Pulmonary artery endothelial cell (primary cell): ENCODE measurements around the gene PGAM5. TPM values are rescaled to one million over a fixed set of nuclear protein-coding genes. Genes with fewer than 3 reads are reported as not detected.

ENCODE experiments used
- DNase-seq: peaks from one replicate; pipeline ENCODE4 v3.0.0-alpha.2; 2011; ENCODE audit warnings: low read depth, low spot score
- total RNA-seq: library from RNA; depleted of rRNA; stranded (reverse); fragments of >200 nt; gene quantifications from 2 replicates; pipeline ENCODE4 v1.2.3, GENCODE V29; 2014

The PGAM5 gene
- total RNA-seq, 1 donor from 2014 or later, result 89.2 TPM

DNA sequence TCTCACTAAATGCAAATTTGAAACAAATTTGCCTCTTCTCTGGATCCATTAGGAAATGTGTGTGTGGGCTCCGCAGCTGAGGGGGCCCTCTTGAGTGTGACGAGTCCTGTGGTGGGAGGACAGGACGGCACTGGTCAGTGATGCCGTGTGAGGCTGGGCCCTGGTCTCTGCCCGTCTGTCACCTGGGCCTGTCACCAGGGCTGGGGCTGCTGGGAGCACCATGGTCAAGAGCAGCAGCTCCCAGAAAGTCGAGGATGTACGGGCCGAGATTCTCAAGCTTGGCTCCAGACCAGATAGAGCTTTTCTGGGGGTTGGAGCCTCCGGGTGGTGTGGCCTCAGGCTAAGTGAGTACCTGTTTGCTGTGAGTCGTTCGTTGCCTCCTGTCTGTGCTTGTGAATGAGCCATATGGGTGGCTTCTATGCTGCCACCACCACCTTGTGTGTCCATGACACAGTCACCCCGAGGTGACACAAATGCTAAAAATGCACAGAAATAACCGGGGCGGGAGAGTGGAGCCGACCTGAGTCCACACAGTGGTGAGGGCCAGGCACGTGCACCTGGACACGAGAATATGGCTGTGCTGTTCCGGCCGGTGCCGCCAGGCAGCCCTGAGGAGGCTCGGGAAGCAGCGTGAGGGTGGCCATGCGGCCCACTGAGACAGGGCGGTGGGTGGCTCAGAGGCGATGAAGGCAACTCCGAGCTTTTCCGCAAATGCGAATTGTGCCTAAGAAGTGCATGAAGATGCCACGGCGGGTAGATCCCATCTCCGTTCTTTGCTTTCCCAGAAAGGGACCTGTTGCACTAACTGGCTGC, 8.7 kb downstream of the PGAM5 start:
- no peak for DNase-seq

DNA sequence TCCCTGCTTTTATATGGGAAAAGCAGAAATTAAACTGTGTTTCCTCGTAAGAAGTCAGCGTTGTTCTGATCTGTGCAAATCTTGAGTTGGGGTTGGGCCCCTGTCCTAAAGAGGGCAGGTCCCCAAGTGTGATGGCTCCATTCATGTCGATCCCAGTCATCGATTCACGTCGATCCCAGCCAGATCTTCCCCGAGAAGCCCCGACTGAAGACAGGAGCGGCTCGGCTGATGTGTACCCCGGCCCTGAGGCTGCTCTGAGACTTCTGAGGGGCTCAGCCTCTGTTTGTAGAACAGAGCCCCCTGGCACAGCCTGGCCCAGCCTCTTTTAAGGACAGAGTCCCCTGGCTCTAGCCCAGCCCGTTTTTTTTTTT, 9.3 kb downstream of the PGAM5 start:
- DNase-seq, result no peak

DNA sequence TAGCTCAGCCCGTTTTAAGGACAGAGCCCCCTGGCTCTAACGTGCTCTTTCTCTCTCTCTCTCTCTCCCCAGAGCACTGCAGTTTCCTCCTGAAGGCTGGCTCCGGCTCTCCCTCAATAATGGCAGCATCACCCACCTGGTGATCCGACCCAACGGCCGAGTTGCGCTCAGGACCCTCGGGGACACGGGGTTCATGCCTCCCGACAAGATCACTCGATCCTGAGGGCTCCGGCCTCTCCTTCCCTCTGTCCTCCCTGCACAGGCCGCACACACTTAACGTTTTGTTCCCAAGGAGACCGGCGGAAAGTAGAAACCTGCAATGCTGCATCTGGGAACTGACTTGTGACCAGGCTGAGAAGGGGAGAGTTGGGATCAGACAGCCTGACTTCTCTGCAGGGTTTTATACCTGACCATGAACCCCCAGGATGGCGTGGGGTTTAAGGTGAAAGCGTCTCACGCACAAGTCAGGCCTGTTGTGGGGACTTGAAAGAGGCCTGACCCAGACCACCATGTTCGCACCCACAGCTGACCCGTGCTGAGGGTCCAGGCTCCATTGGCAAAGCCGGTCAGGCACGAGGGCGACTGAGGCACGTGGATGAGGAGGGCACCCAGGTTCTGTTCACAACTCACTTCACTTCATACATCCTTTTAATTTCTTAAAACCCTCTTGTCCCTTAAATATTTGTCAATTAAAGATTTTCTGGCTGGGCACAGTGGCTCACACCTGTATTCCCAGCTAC, 10.1 kb downstream of the PGAM5 start:
- no peak for DNase-seq

DNA sequence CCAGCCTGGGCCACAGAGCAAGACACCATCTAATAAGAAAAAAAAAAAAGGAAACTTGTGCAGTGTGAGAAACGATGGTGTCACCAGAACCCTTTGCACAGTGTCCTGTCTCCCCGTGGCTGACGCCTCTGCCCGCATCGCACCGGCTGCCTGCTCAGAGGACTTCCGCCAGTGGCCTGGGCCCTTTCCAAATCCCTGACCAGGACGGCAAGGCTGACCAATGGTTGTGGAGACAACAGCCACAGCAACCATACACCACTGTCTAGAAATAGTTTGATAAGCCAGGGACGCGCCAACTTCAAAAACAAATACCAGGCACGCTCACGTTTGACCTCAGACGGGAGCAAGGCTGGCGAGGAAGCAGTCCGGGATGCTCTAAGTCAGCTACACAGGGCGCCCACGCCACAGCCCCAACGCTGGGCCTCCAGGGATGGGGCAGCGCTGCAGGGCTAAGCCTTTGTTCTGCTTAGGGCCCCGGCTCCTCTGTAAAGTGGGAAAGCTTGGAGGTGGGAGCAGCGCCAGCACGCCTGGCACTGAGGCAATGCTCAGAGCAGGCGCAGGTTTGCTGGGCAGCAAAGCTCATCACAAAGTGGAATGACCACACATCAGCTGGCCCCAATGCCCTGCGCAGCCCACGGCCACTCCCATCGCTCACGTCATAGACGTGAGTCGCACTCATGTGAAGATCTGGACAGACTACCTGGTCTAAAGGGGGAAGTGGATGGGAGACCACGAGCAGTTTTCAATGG, 12.5 kb downstream of the PGAM5 start:
- no peak for DNase-seq

DNA sequence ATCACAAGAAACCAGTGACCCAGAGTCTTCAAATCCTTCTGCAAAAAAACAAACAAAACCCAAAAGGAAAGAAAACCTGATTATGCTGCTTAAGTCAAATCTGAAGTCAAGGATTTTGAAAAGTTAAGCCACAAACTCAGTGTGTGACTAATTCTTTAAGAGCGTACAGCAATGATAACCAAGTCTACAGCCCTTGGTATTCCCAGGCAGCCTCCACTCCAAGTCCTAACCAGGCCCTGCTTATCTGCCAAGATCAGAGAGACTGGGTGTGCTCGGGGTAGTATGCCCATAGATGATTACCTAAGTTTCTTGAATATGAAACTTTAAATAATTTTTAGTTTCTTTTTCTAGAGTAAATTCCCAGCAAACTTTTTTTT, 13.1 kb downstream of the PGAM5 start:
- no peak for DNase-seq

DNA sequence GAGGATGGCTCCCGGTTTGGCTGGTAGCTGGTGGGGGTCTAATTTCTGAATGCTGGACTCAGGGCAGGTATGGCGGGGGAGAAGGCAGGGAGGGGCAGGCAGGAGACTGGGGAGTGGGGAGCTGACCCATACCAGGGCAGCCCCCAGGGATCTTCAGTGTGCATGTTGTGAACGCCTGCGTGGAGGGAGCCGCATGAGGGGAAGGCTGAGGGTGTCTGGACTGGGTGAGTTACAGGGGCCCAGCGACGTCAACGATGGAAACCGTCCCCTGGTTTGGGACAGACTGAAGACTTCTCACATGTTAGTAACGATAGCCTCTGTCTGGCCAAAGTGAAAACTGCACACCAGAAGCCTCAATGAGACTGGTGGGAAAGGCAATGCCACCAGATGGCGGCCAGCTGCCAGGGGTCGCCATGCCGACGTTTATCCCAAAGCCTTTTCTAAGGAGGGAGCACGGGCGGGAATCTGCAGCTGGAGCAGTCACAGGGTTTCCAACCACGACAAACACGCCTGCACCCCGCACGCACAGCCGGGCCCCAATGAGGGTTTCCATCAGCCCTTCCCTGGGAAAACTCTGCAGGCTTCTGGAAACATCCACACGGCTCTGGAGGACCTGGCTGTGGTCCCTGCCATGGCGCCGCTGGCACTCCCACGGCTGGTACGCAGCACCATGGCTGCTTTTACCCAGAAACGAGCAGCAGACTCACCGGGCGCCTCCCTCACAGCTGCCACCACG, 14.0 kb downstream of the PGAM5 start:
- no peak for DNase-seq

DNA sequence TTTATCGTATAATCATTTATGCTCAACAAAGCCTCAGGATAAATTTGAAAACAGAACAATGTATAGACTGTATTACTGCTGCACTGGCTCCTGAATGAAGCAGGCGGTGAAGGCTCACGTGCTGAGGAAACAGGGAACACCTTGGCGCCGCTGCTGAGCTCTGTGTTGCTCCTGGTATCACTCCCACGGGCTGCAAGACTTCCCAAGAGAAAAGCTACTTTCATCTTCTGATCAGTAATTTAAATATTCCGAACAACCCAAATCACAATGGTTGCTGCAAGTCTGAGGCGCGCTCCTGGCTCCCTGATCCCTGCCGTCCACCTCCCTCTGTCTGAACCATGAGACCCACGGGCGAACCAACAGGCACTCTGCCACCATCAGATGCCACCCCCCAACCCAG, 15.7 kb downstream of the PGAM5 start:
- DNase-seq, result no peak

DNA sequence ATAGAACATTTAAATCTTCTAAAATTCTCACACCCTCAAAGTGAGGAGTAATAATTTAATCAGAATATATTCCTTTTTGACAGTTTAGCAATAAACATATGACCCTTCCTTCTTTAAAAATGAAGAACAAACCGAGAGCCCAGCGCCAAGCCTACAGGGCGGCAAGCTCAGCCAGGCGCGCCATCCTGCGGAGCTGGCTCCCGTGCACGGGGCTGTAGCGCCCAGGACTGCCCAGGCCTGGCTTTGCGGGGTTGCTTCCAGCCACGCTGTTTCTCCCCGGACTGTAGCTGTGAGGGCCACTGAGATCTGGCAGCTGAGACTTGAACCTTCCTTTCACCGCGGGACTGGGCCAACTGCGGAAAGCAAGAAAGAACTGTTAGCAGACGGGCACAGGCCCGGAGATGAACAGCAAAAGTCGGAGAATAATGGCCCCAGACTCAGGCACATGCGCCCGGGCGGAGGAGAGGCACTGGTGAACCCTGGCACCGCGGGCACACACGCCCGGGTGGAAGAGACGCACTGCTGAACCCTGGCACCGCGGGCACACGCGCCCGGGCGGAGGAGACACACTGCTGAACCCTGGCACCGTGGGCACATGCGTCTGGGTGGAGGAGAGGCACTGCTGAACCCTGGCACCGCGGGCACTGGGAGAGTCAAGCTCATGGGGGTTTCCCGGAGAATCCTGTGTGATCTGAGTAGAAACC, 16.6 kb downstream of the PGAM5 start:
- no peak for DNase-seq

DNA sequence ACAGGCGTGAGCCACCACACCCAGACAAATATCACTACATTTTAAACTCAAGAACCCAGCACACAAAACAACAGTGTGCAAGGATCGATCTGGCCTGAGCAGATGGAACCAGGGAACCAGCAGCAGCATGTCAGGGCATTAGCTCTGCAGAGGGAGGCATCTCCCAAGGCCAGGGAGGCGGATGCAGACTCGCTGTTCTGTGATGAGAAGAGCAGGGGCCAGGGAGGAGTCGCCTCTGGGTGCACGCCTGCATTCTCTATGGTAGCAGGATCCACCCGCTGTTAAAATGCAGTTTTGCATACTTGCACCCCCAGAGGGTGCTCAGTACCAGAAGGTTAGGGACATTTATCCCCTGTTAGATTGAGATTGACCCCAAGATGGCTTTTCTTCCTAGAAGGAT, 17.9 kb downstream of the PGAM5 start:
- DNase-seq, result no peak

DNA sequence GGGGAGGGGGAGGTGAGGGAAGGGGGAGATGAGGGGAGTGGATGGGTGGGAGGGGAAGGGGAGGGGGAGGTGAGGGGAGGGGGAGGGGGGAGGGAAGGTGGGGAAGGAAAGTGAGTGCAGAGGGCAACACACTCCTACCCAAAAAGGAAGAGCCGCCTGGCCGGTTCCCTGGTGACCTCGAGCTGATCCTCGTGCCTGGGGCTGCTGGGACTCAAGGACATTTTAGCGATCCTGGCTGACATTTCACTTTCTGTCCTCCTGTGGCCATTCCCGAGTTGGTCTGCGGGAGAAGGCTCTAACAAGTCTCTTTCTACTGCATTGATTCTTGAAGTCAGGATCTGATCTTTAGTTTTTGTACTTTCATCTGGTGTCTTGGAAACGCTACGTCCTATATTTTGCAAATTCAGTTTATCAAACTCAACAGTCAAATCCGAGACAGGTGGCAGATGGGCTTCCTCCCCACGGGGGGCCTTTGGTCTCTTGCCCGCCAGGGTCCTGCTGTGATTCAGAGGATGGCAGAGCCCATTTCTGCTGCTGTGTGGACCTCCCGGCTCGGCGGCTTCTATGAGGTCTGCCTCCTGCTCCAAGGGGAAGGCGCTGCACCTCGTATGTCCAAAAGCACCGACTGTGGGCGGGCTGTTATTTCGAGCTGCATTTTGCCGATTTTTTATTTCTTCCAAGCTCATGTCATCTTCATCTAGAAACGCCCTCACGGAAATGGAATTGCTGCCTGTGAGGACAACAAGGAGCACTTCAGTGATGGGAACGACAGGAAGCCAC, 19.1 kb downstream of the PGAM5 start:
- no peak for DNase-seq

DNA sequence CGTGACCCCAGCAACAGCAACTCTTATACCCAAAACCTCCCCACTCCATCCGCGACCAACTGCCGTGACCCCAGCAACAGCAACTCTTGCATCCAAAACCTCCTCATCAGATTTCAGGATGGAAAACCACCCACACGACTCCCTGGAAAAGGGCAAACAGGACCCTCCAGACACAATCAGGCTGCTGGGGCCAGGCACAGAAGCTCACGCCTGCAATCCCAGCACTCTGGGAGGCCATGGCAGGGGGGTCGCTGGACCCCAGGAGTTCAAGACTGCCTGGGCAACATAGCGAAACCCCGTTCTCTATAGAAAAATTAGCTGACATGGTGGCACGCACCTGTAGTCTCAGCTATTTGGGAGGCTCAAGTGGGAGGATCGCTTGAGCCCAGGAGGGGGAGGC, 19.7 kb downstream of the PGAM5 start:
- DNase-seq, result no peak

DNA sequence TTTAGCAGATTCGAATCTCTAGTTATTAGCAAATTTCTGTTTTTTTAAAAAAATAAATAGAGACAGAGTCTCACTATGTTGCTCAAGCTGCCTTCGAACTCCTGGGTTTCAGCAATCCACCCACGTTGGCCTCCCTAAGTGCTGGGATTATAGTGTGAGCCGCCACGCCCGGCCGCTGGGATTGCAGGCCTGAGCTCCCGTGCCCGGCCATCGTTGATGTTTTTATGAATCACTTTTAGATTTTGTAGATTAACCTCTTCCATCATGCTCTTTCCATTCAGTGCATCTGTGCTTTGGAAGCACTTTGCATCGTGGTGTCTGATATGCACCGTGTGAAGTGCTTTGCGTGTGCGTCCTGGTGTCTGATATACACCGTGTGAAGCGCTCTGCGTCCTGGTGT, 20.9 kb downstream of the PGAM5 start:
- DNase-seq, result no peak

DNA sequence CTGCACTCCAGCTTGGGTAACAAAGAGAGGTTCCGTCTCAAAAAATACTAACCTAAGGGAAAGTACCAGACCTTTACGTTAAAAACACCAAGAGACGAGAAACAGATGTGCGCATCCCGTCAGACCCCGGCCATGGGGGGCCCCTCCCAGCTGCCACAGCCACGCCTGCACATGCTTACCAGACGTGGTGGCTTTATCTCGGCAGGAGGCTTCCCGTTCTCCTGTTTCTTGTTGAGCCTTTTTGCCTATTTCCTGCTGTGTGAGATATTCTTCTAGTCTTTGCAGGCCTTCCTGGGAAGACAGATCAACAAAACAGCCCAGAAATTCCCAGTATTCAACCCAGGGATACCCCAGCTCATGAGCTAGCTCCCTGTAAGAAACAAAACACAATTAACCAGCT, 23.6 kb downstream of the PGAM5 start:
- no peak for DNase-seq

DNA sequence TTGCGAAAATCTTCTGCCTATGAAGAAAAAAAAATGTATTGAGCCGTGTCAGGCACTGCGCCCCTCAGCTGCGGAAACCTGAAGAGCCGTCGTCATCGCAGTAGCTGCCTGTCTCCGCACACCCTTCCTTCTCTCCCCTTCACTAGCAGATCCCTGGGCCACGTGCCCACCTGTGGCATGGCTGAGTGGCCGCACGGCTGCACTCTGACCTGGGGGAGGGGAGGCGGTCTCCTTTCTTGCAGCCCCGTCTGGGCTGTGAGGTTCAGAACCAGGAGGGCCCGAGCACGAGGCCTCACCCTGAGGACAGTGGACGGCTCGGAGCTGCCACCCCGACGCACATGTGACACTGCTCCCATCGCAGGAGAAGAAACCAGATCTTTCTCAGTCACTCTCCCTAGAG, 24.9 kb downstream of the PGAM5 start:
- no peak for DNase-seq

DNA sequence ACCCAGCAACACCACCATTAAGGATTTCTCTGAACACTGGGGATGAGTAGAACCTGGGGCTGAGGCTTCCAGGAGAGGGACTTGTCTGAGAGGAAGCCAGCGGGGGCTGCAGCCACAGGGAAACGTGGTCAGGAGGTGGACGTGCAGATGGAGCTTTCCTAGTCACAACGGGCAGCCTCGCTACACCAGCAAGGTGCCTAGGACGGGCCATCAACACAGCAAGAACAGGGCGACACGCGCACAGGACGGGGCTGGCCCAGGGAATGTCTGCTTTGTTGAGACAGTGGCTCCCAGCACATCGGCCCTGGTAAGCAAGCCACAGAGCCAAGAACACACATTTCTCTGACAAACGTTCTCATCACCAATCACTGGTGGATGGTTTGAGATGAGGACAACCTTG, 25.7 kb downstream of the PGAM5 start:
- no peak for DNase-seq

DNA sequence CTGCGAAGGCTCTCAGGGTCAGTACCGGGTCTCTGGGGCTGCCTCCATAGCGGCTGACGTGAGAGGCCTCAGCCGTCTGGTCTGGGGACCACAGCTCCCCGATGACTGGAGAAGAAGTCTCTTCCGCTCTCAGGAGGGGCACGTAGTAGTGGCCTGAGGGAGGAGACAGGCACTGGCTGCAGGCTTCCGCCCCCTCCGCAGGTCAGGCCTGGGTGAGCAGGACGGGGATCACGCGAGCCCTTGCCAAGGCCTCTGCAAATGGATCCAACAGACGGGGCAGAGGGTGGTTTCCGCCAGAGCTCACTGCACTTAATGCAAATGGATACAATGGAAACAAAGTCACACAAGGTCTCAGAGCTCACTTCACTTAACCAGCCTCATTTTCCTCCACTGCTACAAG, 26.3 kb downstream of the PGAM5 start:
- no peak for DNase-seq

DNA sequence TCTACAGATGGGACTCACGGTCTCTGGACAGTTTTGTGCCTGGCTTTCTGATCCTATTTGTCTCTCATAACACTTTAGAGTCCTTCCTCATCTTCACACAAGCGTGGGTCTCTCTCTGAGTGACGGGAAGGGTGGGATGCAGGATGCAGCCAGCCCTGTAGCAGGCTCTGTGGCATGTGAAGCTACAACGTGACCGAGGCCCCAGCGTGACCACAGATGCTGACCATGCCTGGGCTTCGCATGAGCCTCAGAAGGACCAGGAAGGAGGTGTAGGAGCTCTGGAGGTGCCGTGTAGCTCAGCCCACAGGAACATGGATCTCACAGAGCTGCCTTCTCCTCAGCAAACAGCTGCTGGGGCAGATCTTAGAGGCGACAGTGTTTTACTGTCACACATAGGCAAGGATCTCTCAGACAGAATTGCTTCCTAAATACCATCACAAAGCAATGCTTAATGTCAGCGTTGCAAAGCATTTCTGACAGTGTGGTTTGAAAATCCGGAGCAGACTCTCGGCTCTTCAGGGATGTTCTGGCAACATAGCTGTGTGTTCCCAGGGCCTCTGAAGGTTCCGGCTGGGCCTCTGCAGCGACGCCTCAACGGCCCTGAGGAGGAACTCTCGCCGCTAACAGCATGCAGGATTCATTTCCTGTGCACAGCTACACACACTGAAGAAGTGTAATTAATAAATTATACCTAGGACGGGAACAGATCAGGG, 29.1 kb downstream of the PGAM5 start:
- no peak for DNase-seq

DNA sequence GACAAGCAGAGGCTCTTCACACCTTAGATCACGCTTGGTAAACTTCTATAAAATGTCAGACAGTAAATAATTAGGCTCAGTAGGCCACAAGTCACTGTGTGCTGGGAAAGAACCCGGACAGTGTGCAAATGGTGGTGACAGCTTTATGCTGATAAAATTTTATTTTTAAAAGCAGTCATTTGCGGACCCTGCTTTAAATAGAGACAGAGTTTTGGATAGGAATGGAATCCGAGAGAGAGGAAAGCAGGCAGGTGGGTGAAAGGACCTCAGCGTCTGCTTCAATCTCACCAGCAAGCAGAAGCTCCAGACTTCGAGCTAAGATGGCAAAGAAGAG, 29.6 kb downstream of the PGAM5 start:
- DNase-seq, result no peak

DNA sequence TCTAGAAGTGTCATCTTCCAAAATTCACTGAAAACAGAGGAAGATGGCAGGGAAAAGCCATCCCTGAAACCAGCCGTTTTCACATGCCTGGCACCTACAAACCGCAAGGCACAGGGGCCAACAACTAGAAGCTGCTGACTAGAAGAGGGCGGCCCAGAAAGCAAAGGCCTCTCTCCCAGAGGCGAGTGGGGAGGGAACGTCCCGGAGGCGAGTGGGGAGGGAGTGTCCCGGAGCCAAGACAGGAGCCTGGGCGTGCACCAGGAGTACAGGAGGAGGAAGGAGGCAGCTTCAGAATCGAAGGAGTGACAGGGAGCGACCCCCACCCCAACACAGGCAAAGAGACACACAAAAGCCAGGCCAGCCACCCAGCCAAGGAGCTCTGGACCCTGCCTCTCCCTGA, 30.0 kb downstream of the PGAM5 start:
- DNase-seq, result no peak

DNA sequence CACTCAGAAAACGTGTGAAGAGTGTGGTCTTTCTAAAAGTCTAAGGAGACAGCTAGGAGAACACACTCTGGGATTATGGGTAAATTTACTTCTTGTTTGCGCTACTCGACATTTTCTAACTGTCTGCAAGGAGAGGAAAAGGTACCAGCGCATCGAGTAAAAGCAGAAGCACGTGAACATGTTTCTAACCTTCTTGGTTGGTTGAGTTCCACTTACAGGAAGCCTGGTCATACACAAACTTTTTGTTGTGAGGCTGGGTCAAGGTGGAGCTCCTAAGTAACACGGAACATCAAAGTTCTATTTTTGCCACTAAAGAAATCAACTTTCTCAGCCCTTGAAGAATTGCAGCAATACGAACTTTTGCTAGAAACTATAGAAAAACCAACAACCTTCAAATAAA, 31.0 kb downstream of the PGAM5 start:
- DNase-seq, result no peak
